Mucosa of descending colon (tissue), 3 donors: ENCODE results near the gene NDRG4. TPM values are rescaled to one million over a fixed set of nuclear protein-coding genes. Genes with fewer than 3 reads are reported as not detected.

Experiments used
- ATAC-seq: fragments of 200-7000 bp; cut with Tn5 transposase; one replicate; pipeline ENCODE4 v1.9.1; 2020; ENCODE audit warnings: mild to moderate bottlenecking, moderate library complexity
- DNase-seq, 3 donors: peaks; one replicate each; pipeline ENCODE4 v3.0.0-alpha.2; 2020
- H3K36me3 ChIP-seq: fragments of 200-600 bp; one replicate; pipeline ENCODE4 v1.8.0; 2021; ENCODE audit warnings: low read depth, mild to moderate bottlenecking
- H3K4me1 ChIP-seq: fragments of 200-600 bp; one replicate; pipeline ENCODE4 v1.8.0; 2021; ENCODE audit warnings: low read depth, mild to moderate bottlenecking
- H3K4me3 ChIP-seq: fragments of 200-600 bp; one replicate; pipeline ENCODE4 v1.8.0; 2021; ENCODE audit warnings: mild to moderate bottlenecking
- H3K9me3 ChIP-seq: fragments of 200-600 bp; one replicate; pipeline ENCODE4 v1.8.0; 2021; ENCODE audit warnings: mild to moderate bottlenecking
- intact Hi-C, 2 donors: fragments of 100-400 bp; cut with DNase I in 1 of 2; cut with micrococcal nuclease in 1 of 2; formaldehyde crosslinking; loops; one replicate each; pipeline versions ENCODE4 v1.11.0 to v1.11.1; 2022; cut with DNase I, micrococcal nuclease
- total RNA-seq, 3 donors: library from RNA; stranded (reverse); fragmentation: NEBNext Ultra II Directional in 2 of 3; extraction: Animal tissue kit (Norgen Biotek cat#: 25700) in 2 of 3; gene quantifications; one replicate each; pipeline versions ENCODE4 v1.2.1 to v1.2.4, GENCODE V29; 2021 to 2023
- TF ChIP-seq, protein P1 (sequence below): fragments of 200-600 bp; IDR thresholded peaks from one replicate; pipeline ENCODE4 v1.8.0; 2022; ENCODE audit warnings: antibody characterized with exemption, mild to moderate bottlenecking
- donor health status: DM: no; HTN: no; CAD: no; lungs with moderate emphysema.
- donor health status: DM: no; HTN: no; CAD: no.
- donor health status: DM: no; HTN: yes; CAD: no.

NDRG4 gene
- total RNA-seq, 3 donors from 2014 or later, result 3.0 to 15.8 (median 3.6) TPM

GRCh38 chr16:58510097-58510775 is 10.3 kb downstream of the NDRG4 start:
- DNase-seq (no peak), ATAC-seq (no peak)
- Histone ChIP-seq H3K4me1 (peaks cover 4% of the 10 kb centered on the region), H3K36me3 (no peaks in the 10 kb centered on the region), H3K9me3 (no peaks in the 10 kb centered on the region), H3K4me3 (no peak overlapping the region)
- TF ChIP-seq, protein P1, sequence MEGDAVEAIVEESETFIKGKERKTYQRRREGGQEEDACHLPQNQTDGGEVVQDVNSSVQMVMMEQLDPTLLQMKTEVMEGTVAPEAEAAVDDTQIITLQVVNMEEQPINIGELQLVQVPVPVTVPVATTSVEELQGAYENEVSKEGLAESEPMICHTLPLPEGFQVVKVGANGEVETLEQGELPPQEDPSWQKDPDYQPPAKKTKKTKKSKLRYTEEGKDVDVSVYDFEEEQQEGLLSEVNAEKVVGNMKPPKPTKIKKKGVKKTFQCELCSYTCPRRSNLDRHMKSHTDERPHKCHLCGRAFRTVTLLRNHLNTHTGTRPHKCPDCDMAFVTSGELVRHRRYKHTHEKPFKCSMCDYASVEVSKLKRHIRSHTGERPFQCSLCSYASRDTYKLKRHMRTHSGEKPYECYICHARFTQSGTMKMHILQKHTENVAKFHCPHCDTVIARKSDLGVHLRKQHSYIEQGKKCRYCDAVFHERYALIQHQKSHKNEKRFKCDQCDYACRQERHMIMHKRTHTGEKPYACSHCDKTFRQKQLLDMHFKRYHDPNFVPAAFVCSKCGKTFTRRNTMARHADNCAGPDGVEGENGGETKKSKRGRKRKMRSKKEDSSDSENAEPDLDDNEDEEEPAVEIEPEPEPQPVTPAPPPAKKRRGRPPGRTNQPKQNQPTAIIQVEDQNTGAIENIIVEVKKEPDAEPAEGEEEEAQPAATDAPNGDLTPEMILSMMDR, result no peak
- intact Hi-C loops, result no loop called here

GRCh38 chr16:58510776-58511628 is 11.1 kb downstream of the NDRG4 start:
- Histone ChIP-seq H3K4me1 (peaks cover 4% of the 10 kb centered on the region), H3K9me3 (no peaks in the 10 kb centered on the region), H3K4me3 (no peak overlapping the region), H3K36me3 (no peaks in the 10 kb centered on the region)
- ATAC-seq (no peak), DNase-seq (no peak)
- intact Hi-C loops, result no loop called here
- TF ChIP-seq, protein P1, result no peak

- DNase-seq (peak; percentile 79 to 92 (median 85)), ATAC-seq (peak; percentile 23)
- no peak overlapping the region for H3K4me3 ChIP-seq
- TF ChIP-seq, protein P1, result peak; percentile 57
- peaks cover 15% of the 10 kb centered on the region for H3K4me1 ChIP-seq
- no peaks in the 10 kb centered on the region for H3K36me3 ChIP-seq
- no peaks in the 10 kb centered on the region for H3K9me3 ChIP-seq
- intact Hi-C loops, result no loop called here
These were observed 12.2 kb downstream of the NDRG4 start for GRCh38 chr16:58511933-58512815.

- TF ChIP-seq, protein P1, result no peak
- Histone ChIP-seq H3K9me3 (no peaks in the 10 kb centered on the region), H3K4me1 (peaks cover 19% of the 10 kb centered on the region), H3K4me3 (no peak overlapping the region), H3K36me3 (peaks cover 5% of the 10 kb centered on the region)
- intact Hi-C loops, result no loop called here
- DNase-seq, result no peak
- no peak for ATAC-seq
These were observed 13.9 kb downstream of the NDRG4 start for GRCh38 chr16:58513874-58514273.

GRCh38 chr16:58515125-58515870 is 15.4 kb downstream of the NDRG4 start, which contains the start of gene SETD6:
TSS of gene SETD6 (plus strand) at chr16:58515517. CDS start at chr16:58515538, 21 bp downstream.
- Histone ChIP-seq H3K36me3 (peaks cover 9% of the 10 kb centered on the region), H3K4me1 (peaks cover 19% of the 10 kb centered on the region), H3K4me3 (peak within 1 kb of the TSS; percentile 56), H3K9me3 (no peaks in the 10 kb centered on the region)
- intact Hi-C loops, result no loop called here
- ATAC-seq (peak; percentile 90), DNase-seq (peak; percentile 92)
- TF ChIP-seq, protein P1, result no peak
